ENCODE measurements around the gene TTC17.

DNA sequence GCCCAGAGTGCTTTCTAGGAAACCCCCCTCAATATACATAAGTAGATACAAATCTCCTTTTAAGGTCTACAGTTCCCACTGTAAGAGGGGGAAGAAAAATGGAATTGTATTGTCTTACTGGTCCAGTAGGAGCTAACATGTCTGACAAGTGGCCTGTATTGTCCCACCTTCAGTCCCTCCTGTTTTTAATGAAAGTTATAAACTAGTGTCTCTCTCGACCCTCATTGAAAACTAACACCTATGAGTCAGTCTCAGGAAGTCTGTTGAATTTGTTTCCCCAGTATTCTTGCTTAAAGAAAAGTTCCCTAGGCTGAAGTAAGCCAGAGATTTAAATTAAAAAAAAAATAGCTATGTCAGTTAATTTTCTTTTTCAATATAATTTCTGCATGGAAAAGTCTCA is 69.3 kb downstream of the TTC17 start:
- TF ChIP-seq CTCF (conservative IDR thresholded peaks at IDR 0.05; ENCODE audit: low read depth, low read length) (no peak), EZH2 (IDR thresholded peaks at IDR 0.05; ENCODE audit: low read length, unreplicated experiment) (no peak)

Data from PC-3 (cell line).